Measurements from ENCODE around the gene APPBP2.

APPBP2 gene

GRCh38 chr17:60455378-60455777, 70.7 kb downstream of the APPBP2 start:
- Histone ChIP-seq H3K4me2 (ENCODE audit: low read length) (no peak overlapping the region), H3K4me1 (ENCODE audit: control insufficient read depth, low read length) (no peaks in the 10 kb centered on the region), H3F3A (ENCODE audit: control insufficient read depth, insufficient read depth) (no peaks in the 10 kb centered on the region), H3K9me3 (ENCODE audit: control insufficient read depth, insufficient read depth, low read length) (no peaks in the 10 kb centered on the region), H3K27ac (ENCODE audit: low read depth, low read length) (no peak overlapping the region), H3K79me2 (ENCODE audit: control insufficient read depth, low read length) (no peaks in the 10 kb centered on the region), H4K20me1 (ENCODE audit: control insufficient read depth, insufficient read depth, low read depth, low read length) (no peaks in the 10 kb centered on the region), H3K27me3 (ENCODE audit: control insufficient read depth, low read length) (no peaks in the 10 kb centered on the region), H3K36me3 (ENCODE audit: control insufficient read depth, low read length) (peaks cover 38% of the 10 kb centered on the region), H3K4me3 (ENCODE audit: low read length) (no peak overlapping the region), H3K9me2 (replicated peaks; ENCODE audit: control insufficient read depth, low read length) (no peaks in the 10 kb centered on the region)
- TF ChIP-seq EZH2phosphoT487 (IDR thresholded peaks at IDR 0.05; ENCODE audit: borderline replicate concordance, low read length) (no peak), CTCF (IDR thresholded peaks at IDR 0.05; ENCODE audit: low read depth, low read length, poor library complexity, severe bottlenecking) (no peak)

GRCh38 chr17:60451965-60452364, 74.1 kb downstream of the APPBP2 start:
- H3F3A ChIP-seq (ENCODE audit: control insufficient read depth, insufficient read depth), result no peaks in the 10 kb centered on the region
- TF ChIP-seq EZH2phosphoT487 (IDR thresholded peaks at IDR 0.05; ENCODE audit: borderline replicate concordance, low read length), result no peak
- no peaks in the 10 kb centered on the region for H3K9me2 ChIP-seq (replicated peaks; ENCODE audit: control insufficient read depth, low read length)
- H3K4me2 ChIP-seq (ENCODE audit: low read length), result no peak overlapping the region
- no peaks in the 10 kb centered on the region for H4K20me1 ChIP-seq (ENCODE audit: control insufficient read depth, insufficient read depth, low read depth, low read length)
- H3K27me3 ChIP-seq (ENCODE audit: control insufficient read depth, low read length), result no peaks in the 10 kb centered on the region
- no peak overlapping the region for H3K27ac ChIP-seq (ENCODE audit: low read depth, low read length)
- H3K36me3 ChIP-seq (ENCODE audit: control insufficient read depth, low read length), result peaks cover 33% of the 10 kb centered on the region
- no peak overlapping the region for H3K4me3 ChIP-seq (ENCODE audit: low read length)
- H3K79me2 ChIP-seq (ENCODE audit: control insufficient read depth, low read length), result no peaks in the 10 kb centered on the region
- no peaks in the 10 kb centered on the region for H3K4me1 ChIP-seq (ENCODE audit: control insufficient read depth, low read length)
- no peaks in the 10 kb centered on the region for H3K9me3 ChIP-seq (ENCODE audit: control insufficient read depth, insufficient read depth, low read length)

GRCh38 chr17:60451071-60451470, 75.0 kb downstream of the APPBP2 start:
- Histone ChIP-seq H3K9me2 (replicated peaks; ENCODE audit: control insufficient read depth, low read length) (no peaks in the 10 kb centered on the region), H3F3A (ENCODE audit: control insufficient read depth, insufficient read depth) (no peaks in the 10 kb centered on the region), H3K9me3 (ENCODE audit: control insufficient read depth, insufficient read depth, low read length) (no peaks in the 10 kb centered on the region), H3K4me2 (ENCODE audit: low read length) (no peak overlapping the region), H3K27ac (ENCODE audit: low read depth, low read length) (no peak overlapping the region), H3K36me3 (ENCODE audit: control insufficient read depth, low read length) (peaks cover 35% of the 10 kb centered on the region), H3K4me1 (ENCODE audit: control insufficient read depth, low read length) (no peaks in the 10 kb centered on the region), H3K27me3 (ENCODE audit: control insufficient read depth, low read length) (no peaks in the 10 kb centered on the region), H3K79me2 (ENCODE audit: control insufficient read depth, low read length) (no peaks in the 10 kb centered on the region), H3K4me3 (ENCODE audit: low read length) (no peak overlapping the region), H4K20me1 (ENCODE audit: control insufficient read depth, insufficient read depth, low read depth, low read length) (no peaks in the 10 kb centered on the region)
- TF ChIP-seq EZH2phosphoT487 (IDR thresholded peaks at IDR 0.05; ENCODE audit: borderline replicate concordance, low read length) (no peak), CTCF (IDR thresholded peaks at IDR 0.05; ENCODE audit: low read depth, low read length, poor library complexity, severe bottlenecking) (no peak)

- no peaks in the 10 kb centered on the region for H3K27me3 ChIP-seq (ENCODE audit: control insufficient read depth, low read length)
- TF ChIP-seq EZH2phosphoT487 (IDR thresholded peaks at IDR 0.05; ENCODE audit: borderline replicate concordance, low read length) (no peak), CTCF (IDR thresholded peaks at IDR 0.05; ENCODE audit: low read depth, low read length, poor library complexity, severe bottlenecking) (no peak)
- no peaks in the 10 kb centered on the region for H3K9me2 ChIP-seq (replicated peaks; ENCODE audit: control insufficient read depth, low read length)
- H3K4me1 ChIP-seq (ENCODE audit: control insufficient read depth, low read length), result no peaks in the 10 kb centered on the region
- H3K4me3 ChIP-seq (ENCODE audit: low read length), result no peak overlapping the region
- no peaks in the 10 kb centered on the region for H3K9me3 ChIP-seq (ENCODE audit: control insufficient read depth, insufficient read depth, low read length)
- H4K20me1 ChIP-seq (ENCODE audit: control insufficient read depth, insufficient read depth, low read depth, low read length), result no peaks in the 10 kb centered on the region
- H3F3A ChIP-seq (ENCODE audit: control insufficient read depth, insufficient read depth), result no peaks in the 10 kb centered on the region
- peaks cover 29% of the 10 kb centered on the region for H3K36me3 ChIP-seq (ENCODE audit: control insufficient read depth, low read length)
- no peaks in the 10 kb centered on the region for H3K79me2 ChIP-seq (ENCODE audit: control insufficient read depth, low read length)
- H3K27ac ChIP-seq (ENCODE audit: low read depth, low read length), result no peak overlapping the region
- H3K4me2 ChIP-seq (ENCODE audit: low read length), result no peak overlapping the region
Observed at GRCh38 chr17:60447375-60447774, 78.7 kb downstream of the APPBP2 start.
